DMS153 treated with DMSO at 0.1 percent for 48 hours (cell line): ENCODE results near the gene PRDM15.

ENCODE experiments used
- DNase-seq: peaks from one replicate; lab custom pipeline; 2025; ENCODE audit not compliant: unreplicated experiment; lab: John Stamatoyannopoulos, UW

The PRDM15 gene

DNA sequence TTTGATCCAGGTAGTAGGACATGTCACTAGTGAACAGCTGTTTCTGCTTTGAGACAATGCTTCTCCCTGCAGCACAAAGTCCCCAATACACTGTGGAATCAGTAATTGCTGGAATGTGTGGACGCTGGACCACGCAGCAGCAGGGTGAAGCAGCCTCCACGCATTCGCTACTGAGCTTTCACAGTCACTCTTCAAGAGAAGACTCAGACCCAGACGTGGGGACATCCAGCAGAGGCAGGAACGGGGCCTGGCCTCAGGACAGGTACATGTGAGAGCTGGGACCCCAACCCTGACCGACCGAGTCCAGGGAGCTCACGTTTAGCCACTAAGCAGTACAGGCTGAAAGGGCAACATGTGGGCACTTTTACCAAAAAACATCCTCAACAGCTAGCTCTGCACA, 34.1 kb upstream of the PRDM15 start:
- no peak for DNase-seq

DNA sequence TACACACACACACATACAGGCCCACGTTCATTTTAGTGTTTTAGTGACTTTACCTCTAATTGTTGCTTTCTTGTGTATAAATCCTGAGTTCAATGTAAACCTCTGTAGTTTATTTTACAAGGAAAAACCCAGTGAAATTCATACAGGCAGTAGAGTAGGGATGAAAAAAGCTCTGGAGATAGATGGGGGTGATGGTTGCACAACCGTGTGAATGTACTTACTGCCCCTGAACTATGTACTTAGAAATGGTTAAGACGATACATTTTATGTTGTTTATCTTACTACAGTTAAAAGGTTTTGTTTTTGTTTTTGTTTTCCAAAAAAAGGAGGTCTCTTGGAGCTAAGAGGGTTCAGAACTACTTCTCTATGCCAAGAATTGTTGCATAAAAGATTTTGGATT, 29.7 kb upstream of the PRDM15 start:
- DNase-seq: no peak

DNA sequence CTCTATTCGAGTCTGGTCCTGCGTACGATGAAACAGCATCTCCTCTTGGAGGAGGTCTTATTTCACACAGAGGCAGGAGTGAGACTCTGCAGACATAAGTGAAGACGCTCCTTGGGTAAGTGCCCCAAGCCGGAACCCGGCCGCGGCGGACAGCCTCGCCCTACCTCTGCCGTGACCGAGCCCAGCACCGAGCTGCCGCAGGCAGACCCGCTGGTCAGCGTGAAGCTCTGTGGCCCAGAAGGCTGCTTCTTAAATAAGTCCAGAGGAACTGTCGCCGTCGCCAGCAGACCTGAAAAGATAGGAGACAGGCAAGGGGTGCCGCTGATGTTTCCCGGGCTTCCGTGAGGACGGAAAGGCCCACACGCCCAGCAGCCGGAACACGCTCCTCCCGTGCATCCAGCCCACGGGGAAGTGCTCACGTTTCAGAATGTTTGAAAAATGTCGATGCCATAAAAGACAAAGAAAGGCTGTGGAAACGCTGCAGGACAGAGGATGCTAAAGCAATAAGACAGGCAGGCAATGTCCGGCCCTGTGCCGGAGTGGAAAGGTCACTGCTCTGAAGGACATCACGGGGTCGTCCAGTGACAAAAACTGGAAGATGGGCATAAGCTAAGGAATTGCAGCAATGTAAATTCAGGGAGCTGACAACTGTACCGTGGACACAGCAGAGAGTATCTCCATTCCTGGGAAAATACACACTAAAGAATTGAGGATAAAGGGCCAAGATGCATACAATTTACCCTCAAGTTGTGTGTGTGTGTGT, 28.5 kb upstream of the PRDM15 start:
- DNase-seq: no peak

DNA sequence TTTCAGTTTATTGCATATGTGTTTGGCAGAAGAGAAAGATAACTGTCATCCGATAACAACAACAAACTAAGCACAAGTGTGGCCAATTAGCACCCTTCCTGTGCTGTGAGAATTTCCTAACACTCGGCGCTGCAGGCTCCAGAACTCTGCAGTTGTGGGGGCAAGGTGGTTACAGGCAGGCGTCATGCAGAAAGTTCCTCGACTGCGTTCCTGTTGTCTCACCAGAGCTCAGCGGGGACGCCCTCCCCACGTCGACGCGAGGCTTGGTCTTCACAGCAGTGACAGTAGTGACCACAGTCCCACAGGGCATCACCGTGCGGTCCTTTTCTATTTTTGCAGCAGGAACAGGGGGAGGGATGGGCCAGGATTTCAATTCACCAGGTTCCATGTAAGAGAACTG, 27.6 kb upstream of the PRDM15 start:
- DNase-seq: no peak

DNA sequence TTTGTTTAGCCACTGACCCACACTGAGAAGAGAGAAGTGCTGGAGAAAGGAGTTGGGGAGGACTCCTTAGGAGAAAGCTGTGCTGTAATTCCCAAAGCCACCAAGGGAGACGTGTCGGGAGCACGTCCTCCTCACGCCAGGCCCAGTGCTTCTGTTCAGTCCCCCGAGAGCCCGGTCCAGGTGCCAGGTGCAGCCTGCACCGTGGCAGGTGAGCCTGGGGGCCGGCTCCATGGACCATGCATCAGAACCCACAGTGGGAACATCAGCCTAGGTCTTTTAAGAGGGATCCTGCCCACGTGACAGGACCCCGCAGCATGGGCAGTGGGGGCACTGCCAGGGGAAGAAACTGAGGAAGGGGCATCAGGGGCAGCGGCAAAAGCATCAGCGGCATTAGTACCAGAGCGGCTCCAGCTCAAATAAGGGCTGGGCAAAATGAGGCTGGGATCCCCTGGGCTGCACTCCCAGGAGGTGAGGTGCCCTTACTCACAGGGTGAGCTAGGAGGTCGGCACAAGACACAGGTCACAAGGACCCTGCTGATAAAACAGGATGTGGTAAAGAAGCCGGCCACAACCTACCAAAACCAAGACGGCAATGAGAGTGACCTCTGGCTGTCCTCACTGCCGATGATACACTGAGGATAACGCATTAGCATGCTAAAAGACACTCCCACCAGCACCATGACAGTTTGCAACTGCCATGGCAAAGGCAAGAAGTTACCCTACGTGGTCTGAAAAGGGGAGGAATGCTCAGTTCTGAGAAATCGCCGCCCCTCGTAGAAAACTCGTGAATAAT, 24.6 kb upstream of the PRDM15 start:
- DNase-seq: no peak

DNA sequence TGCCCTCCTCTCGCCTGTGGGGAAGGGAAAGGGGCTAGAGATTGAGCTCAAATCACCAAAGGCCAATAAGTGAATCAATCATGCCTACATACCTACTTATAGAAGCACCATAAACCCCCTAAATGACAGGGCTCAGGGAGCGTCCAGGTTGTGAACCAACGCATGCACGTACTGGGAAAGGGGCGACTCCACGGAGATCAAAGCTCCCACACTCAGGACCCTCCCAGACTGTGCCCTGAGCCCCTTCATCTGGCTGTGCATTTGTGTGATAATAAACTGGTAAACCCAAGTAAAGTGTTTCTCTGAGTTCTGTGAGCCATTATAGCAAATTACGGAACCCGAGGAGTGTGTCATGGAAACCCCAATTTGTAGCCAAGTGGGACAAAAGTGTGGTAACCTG, 23.8 kb upstream of the PRDM15 start:
- DNase-seq: no peak

DNA sequence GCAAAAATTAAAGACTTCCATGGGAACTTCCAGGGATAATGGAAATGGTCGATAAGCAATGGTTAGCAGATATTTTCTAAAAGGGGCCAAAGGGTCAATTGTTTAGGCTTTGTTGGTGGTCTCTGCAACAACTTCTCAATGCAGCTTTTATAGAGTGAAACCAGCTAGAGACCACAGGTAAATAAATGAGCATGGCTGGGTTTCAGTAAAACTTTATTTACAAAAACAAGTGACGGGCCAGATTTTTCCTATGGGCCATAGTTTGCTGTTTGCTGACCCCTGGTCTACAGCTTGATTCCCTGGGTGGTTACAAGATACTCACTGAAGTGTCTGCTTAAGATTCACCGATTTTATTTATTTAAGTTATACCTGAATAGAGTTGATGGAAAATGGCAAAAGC, 22.6 kb upstream of the PRDM15 start:
- no peak for DNase-seq

DNA sequence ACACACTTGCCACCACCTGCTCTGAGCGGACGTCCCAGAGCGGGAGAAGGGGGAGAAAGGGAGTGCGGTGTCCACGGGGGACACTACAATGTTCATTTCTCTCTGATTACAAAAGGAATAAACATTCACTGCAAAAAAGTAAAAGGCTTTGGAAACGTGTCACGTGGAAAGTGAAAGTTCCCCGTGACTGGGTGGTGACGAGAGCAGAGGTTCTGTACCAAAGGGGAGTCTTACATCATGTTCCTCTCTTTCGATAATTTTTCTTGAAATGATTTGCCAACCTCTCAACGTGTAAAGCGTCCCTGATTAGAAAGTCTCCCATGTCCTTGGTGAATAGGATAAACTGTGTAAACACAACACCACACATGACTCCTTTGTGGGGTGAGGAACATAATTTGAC, 22.0 kb upstream of the PRDM15 start:
- DNase-seq: no peak

DNA sequence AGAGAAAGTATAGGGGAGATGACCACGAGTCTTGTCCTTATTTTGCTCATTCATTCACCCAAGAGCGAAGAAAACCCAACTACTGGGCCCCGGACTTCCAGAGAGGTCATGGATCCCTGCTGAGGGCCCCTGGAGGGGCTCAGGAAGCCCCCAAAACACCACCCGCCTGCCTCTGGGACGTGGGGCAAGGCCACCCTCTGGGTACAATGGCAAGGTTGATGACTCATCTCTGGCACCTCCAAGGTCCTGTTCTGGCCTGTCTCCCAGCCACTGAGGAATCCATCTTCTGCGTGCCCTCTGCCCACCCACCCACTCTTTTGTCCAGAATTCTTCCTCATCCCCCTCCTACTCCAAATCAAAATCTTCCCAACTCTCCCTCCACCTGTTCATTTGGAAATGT, 21.3 kb upstream of the PRDM15 start:
- no peak for DNase-seq

DNA sequence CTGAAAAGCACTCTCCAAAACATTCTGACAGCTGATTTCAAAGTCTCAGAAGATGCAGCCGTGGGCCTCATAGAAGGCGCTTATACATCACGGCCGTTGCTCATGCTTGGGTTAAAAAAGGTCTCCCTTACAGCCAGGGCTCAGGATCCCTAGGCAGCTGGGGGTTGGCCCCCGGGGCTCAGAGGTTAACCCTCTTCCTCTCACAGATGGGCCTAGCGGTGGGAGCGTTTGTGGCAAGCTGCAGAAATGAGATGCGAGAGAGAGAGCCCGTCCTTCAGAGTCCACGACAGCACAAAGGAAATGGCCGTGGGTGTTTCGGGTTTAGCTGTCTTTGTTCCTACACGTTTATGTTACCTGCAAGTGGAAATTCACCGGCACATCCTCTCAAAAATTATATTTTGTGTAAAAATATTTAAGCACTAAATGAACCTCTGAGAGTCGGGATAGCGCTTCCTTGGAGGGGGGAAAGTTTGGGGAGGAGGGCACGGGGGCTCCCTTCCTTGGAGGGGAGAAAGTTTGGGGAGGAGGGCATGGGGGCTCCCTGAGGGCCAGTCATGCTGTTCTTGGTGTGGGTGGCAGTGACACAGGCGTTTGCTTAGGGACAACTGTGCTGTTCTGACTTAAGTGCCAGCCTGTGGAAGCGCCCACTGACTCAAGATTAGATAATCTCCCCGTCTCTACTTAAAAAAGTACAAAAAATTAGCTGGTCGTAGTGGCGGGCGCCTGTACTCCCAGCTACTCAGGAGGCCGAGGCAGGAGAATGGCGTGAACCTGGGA, 20.5 kb upstream of the PRDM15 start:
- DNase-seq: no peak

DNA sequence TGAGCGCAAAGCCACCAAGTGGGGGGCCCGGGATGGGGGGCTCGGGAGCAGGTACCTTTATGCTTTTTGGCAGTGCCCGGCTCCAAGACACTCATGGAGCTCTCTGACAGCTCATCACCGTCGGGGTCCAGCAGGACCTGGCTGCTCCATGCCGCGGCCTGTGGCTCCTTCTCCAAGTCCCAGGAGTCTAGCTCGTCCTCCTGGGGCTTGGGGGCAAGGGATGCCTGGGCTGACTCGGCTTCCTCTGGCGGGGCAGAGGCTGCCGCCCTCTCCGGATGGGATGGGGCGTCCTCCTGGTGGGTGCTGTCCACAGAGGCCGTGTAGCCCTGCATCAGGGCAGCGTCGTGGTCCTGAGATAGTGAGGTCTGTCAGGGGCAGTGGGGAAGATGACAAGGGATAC, 19.9 kb upstream of the PRDM15 start:
- DNase-seq: no peak

DNA sequence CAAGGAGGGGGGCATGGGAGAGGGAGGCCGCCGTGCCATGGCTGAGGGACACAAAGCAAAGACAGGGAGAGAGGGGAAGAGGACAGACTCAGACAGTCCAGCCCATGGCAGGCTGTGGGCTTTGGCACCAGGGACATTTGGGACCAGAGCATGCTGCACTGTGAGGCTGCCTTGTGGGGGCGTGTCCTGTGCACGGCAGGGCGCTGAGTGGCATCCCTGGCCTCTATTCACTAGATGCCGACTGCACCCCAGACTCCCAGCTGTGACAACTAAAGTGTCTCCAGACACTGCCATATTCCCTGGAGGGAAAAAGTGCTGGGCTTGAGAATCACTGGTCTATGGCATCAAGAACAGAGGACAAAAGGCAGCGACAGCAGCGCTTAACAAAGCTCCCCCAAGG, 18.6 kb upstream of the PRDM15 start:
- DNase-seq: no peak

DNA sequence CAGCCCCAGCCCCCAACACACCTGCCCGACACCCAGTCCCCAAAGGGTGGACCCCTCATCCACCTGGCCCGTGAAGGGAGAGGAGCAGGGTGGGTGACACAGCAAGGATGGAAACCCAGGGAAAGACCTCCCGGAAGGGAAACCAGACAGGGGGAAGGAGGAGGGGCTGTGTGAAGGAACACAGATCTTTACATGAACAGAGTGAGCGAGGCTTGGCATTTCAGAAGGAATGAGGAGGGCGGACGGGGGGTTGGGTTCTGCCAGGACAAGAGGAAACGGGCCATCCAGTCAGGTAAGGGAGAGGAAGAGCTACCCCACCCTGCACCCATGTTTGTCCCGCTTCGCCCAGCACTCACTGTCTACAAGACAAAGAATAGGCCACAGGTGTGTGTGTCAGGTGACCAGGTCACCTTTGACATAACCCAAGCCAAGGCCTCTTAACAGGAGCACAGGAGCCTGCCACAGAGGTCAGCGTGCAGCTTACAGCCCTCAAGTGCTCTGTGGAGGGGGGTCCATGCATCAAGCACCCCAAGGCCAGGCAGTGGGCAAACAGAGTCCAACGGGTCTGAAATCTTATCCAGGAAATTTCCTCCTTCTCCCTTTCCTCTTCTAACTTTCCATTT, 18.0 kb upstream of the PRDM15 start:
- DNase-seq: no peak

DNA sequence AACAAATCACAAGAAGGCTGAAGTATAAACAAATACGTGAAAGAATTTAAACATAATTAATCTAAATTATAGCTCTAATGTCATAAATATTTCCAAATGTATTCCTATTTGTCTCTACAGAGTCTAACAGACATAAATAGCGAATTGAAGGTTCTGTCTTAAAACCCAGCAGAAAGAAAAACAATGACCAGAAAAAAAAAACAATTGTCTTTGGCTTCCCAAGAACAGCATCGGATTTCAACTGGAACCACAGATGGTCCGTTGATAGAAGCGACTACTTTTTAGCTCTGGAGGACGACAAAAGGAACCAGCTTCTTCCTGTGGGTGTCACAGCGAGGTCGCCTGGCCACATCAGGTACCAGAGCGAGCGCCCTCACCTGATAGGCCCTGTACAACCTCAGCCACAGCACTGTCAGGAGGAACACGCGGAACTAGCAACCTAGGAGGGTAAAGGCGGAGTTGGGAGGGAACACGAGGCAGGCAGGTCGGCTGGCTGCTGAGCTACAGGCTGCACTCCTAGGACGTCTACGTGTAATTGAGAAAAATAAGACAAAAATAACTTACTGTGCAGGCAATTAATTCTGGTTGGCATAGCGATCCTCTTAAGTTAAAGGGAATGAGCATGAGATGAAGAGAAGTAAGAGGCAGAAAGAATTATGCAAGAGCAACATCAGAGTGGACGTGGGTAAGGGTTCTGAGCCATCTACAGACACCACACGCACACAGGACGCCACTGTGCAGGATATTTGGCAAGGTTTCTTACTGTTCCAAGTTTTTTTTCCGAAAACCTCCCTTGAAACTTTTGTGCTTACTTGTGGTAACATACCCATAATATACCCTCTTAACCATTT, 16.7 kb upstream of the PRDM15 start:
- no peak for DNase-seq

DNA sequence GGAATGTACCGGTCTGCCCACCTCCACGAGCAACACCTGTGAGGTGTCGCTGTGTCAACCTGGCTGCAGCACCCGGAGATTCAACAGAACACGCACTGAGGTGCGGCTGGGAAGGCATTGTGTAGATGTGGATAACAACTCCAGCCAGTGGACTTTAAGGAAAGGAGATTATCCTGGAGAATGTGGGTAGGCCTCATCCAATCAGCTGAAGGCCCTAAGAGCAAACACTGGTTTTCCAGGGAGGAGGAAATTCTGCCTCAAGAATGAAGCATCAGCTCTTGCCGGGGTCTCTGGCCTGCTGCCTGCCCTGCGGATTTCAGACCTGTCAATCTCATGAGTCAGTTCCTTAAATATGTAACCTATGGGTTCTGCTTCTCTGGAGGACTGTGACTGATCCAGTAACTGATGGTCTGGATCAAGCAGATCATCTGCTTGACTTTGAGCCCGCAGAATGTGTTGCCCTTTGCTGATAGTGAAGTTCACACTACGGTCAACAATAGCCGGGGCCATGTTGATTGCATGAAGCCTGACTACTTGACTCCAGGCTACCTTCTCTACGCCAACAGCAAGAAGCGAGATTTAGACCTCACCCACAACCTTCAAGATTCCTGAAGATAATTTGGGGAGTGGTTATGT, 15.9 kb upstream of the PRDM15 start:
- DNase-seq: no peak

DNA sequence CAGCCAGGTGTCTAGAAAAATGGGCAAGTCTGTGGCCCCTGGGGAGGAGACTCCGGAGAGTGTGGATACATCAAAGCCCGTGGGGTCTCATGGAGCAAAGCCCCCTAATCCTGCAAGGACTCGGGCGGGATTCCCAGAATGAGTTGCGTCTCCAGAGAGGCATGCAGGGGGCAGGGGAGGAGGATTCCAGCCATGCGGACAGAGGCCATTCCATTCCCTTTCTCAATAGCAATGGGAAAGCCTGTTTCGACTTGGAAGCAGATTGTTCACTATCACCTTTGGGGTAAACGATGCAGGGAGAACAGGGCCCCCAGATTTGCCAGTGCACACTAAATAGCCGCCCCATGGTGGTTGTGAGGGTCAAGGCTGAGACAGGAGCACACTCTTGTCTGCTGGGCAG, 15.4 kb upstream of the PRDM15 start:
- DNase-seq: no peak

DNA sequence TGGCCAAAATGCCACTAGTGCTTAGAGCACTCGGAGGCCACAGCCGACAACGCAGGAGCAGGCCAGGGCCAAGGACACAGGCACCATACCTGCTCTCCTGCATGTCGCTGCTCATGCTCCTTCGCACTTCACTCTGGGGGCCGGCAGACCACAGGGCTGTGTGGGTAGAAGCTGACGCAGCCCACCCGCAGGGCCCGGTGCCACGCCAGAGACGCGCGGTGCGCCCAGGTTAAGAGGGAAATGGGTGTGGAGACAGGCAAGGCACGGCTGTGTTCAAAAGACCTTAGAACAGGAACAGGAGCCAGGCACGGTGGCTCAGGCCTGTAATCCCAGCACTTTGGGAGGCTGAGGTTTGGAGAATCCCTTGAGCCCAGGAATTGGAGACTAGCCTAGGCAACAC, 13.6 kb upstream of the PRDM15 start:
- DNase-seq: no peak

DNA sequence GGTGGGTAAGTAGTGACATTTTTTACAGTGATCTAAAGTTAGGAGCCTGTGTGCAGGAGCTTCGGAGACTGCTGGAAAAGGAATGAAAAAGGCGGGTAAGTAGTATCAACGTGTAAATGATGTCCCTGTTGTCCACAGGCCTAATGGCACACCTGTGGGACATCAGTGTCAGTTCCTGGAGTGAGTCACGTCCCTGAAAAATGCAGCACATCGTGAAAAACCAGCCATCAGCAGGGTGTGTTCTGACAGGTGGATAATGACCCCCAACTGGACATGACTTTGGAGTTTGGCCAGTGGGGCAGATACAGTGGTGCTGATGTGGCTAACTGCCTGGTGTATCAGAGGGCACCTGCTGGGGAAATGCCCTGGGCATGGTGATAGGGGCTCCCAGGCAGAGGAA, 12.0 kb upstream of the PRDM15 start:
- DNase-seq: no peak

DNA sequence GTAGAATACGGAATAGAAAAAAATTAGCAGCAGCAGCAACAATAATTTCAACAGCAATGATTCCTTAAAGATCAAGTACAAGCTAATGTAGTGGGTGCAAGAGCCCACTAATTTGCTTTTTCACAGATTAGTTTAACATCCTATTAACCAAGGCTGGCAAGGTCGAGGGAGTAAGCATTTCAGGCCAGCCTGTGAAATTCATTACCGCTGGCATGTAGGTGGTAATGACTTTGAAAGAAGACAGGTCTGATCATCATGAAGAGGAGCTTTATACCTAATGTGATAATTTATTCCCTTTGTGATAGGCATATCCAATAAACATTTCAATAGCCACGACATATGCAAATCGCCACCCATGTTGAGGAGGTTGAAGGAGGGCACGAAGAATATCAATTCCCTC, 11.2 kb upstream of the PRDM15 start:
- DNase-seq: no peak

DNA sequence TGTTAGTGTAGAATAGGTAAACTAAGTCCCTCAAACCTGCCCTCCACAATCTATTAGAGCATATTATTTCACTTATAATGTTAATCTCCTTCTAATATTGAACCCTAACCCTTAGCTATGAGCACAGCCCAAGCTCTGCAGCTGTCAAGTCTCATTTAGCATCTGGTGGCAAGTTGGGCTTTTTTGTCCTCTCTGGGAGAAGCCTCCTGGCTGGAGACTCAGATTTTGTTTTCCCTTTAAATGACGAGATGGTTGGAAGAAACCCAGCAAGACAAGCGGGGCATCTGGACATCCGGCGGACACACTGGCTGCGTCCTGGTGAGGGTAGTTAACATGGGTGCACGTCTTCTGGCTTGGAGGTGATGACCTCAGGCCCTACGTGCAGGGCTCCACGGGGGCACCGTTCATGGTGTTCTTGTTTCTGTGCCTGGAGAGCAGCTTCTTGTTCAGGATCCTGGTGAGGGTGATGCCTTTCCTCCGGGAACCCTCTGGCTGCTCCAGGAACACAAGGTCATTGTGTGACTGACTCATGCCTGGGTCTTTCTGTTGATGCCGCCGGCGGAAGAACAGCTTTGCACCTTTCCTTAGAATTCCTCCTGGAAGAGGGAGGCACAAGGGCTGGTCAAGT, 9.7 kb upstream of the PRDM15 start:
- DNase-seq: no peak
